NCI-H2196 (cell line): Measurements from ENCODE around the gene KCNT2.

Source experiments
- DNase-seq: peaks from one replicate; lab custom pipeline; 2025; ENCODE audit not compliant: unreplicated experiment; lab: John Stamatoyannopoulos, UW

The KCNT2 gene

GRCh38 chr1:196401452-196401833 is 206.8 kb downstream of the KCNT2 start:
- no peak for DNase-seq

GRCh38 chr1:196400478-196401451 is 207.5 kb downstream of the KCNT2 start:
- peak; percentile 14 for DNase-seq

- DNase-seq: no peak
Observed at GRCh38 chr1:196399713-196400112, 208.5 kb downstream of the KCNT2 start.

- DNase-seq: no peak
Observed at GRCh38 chr1:196393742-196394141, 214.5 kb downstream of the KCNT2 start.

GRCh38 chr1:196393282-196393681 is 215.0 kb downstream of the KCNT2 start:
- DNase-seq: no peak

- DNase-seq: no peak
Observed at GRCh38 chr1:196387766-196388165, 220.5 kb downstream of the KCNT2 start.

- no peak for DNase-seq
Observed at GRCh38 chr1:196385109-196385508, 223.1 kb downstream of the KCNT2 start.

- DNase-seq: no peak
Observed at GRCh38 chr1:196382383-196382782, 225.9 kb downstream of the KCNT2 start.

- DNase-seq: no peak
Observed at GRCh38 chr1:196381544-196381943, 226.7 kb downstream of the KCNT2 start.

GRCh38 chr1:196380316-196380715 is 227.9 kb downstream of the KCNT2 start:
- DNase-seq: peak; percentile 21

- no peak for DNase-seq
Observed at GRCh38 chr1:196377811-196378210, 230.4 kb downstream of the KCNT2 start.

- DNase-seq: no peak
Observed at GRCh38 chr1:196376630-196377328, 231.5 kb downstream of the KCNT2 start.

GRCh38 chr1:196373798-196374197 is 234.4 kb downstream of the KCNT2 start:
- no peak for DNase-seq

GRCh38 chr1:196372896-196373536 is 235.2 kb downstream of the KCNT2 start:
- no peak for DNase-seq

GRCh38 chr1:196367838-196368237 is 240.4 kb downstream of the KCNT2 start:
- no peak for DNase-seq

- no peak for DNase-seq
Observed at GRCh38 chr1:196366817-196367495, 241.3 kb downstream of the KCNT2 start.

GRCh38 chr1:196361112-196361714 is 247.0 kb downstream of the KCNT2 start:
- DNase-seq: no peak

- no peak for DNase-seq
Observed at GRCh38 chr1:196357913-196358312, 250.3 kb downstream of the KCNT2 start.

GRCh38 chr1:196355206-196355786 is 252.9 kb downstream of the KCNT2 start:
- DNase-seq: peak; percentile 14

GRCh38 chr1:196344453-196344852 is 263.8 kb downstream of the KCNT2 start:
- DNase-seq: no peak
